DMS153 (cell line): ENCODE measurements around the gene SCN1B.
"Not testable (repeated sequence)": the region's sequence is repeated elsewhere in the genome, so short reads cannot be mapped to it uniquely, and the experiment has no call there.

ENCODE experiments used
- DNase-seq: peaks from one replicate; lab custom pipeline; 2025; lab: John Stamatoyannopoulos, UW

SCN1B gene

GRCh38 chr19:35017507-35017906, 12.8 kb upstream of the SCN1B start:
- no peak for DNase-seq

DNA sequence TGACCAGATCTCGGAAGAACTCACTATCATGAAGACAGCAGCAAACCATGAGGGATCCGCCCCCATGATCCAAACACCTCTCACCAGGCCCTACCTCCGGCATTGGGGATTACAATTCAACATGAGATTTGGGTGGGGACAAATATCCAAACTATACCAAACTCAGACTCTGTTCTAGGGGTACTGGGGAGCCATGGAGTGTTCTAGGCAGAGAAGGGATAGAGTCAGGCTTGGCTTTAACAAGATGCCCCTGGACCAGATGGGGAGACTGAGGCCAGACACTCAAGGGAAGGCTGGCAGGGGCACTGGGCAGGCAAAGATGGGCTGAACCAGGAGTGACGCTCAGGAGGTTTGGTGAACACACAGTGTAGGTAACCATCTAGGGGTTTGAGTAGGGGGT, 11.9 kb upstream of the SCN1B start:
- DNase-seq = no peak

DNA sequence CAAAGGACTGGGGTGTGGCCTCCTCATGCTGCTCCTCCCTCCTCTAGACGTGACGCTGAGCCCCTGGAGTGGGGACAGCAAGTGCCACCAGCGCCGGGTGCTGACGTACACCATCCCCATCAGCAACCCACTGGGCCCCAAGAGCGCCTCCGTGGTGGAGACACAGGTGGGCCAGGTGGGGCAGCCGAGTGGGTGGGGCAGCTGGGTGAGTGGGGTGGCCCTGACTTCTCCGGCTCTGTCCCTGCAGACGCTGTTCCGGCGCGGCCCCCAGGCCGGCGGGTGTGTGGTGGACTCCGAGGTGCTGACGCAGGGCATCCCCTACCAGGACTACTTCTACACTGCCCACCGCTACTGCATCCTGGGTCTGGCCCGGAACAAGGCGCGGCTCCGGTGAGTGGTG, 11.1 kb upstream of the SCN1B start:
- no peak for DNase-seq

- no peak for DNase-seq
These were observed 9.3 kb upstream of the SCN1B start for GRCh38 chr19:35021016-35021415.

DNA sequence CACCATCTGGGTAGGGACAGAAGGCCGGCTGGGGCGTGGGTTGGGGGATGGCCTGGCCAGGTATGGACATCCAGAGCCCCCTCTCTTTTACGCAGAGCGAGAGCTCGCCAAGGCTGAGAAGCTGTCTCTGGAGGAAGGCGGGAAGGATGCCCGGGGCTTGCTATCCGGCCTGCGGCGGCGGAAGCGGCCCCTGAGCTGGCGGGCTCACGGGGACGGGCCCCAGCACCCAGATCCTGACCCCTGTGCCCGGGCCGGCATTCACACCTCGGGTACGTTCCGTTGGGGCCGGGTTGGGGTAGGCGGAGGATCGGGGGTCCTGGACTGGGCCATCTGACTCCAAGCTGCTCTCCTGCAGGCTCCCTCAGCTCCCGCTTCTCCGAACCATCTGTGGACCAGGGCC, 8.7 kb upstream of the SCN1B start:
- DNase-seq = no peak

DNA sequence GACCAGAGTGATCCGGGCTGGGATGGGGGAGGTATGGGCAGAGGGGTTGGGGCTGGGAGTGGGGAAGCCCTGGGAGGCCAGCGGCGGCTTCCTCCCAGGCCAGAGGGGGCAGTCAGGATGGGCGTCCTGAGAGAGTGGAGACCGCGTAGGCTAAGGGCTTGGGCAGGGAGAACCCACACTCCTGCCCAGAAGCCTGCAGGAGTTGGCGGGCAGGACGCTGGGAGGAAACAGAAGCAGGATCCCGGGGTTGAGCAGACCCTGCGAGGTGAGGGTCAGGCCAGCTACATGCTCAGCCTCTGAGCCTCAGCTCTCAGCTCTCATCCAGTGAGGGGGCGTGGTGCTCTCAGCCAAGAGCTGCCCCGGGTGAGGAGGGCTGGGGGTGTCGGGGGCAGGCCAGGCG, 7.8 kb upstream of the SCN1B start:
- no peak for DNase-seq

DNA sequence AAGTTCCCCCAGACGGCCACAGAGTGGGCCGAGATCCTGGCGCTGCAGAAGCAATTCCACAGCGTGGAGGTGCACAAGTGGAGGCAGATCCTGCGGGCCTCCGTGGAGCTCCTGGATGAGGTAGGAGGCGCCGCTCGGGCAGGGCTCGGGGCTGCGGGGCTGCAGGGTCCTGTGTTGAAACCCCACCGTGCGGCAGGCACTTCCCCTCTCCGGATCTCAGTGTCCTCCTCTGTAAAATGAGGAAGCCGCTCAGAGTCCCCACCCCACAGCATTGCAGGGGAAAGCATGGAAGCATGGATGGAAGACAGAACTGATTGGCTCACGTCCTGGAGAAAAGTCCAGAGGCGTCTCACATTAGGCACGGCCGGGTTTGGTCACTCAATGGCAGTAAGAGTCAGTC, 6.8 kb upstream of the SCN1B start:
- DNase-seq = no peak

GRCh38 chr19:35024095-35024494, 6.2 kb upstream of the SCN1B start:
- no peak for DNase-seq

DNA sequence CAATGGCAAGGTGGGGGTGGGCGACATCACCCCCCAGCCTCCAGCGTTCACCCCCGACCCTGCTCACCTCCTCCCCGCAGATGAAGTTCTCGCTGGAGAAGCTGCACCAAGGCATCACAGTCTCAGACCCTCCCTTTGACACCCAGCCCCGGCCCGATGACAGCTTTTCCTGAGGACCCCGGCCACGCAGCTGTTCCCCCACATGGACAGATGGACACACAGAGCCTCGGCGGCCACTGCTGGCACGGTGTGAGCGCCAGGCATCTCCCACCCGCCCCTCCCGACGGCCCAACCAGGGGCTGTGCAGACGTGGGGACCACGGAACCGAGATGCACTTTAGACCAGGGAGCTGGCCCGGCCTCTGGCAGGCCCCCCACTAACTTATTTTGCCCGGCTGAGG, 4.3 kb upstream of the SCN1B start:
- DNase-seq = no peak

DNA sequence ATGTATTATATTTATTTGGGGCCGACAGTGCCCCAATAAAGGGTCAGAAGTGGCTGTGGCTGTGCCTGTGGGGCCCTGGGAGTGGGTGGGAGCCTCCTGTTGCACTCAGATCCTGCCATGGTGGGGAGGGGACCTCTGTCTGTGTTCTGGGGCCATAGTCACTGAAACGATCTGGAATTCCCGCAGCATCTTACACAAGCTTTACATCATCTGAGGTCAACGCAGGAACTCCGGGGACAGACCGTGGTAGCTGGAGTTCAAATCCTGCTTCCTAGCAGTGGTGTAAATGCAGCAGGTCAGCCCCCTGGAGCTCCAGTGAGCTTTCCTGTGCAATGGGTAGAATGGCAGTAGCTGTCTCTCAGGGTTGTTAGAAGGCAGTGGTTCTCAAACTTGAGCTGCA, 3.9 kb upstream of the SCN1B start:
- no peak for DNase-seq

GRCh38 chr19:35027009-35027408, 3.3 kb upstream of the SCN1B start:
- DNase-seq = no peak

GRCh38 chr19:35027851-35028599, 2.2 kb upstream of the SCN1B start:
- DNase-seq = no peak

DNA sequence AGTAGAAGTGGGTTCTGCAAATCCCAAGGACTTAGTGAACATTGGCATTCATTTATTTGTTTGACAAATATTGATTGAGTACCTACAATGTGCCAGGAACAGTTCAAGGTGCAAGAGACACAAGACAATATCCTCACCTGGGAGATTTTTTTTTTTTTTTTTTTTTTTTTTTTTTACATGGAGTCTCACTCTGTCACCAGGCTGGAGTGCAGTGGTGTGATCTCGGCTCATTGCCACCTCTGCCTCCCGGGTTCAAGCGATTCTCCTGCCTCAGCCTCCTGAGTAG, 1.7 kb upstream of the SCN1B start:
- DNase-seq = not testable (repeated sequence)

- DNase-seq = not testable (repeated sequence)
These were observed 964 bp upstream of the SCN1B start for GRCh38 chr19:35029275-35029736.

GRCh38 chr19:35029737-35030256, 473 bp upstream of the SCN1B start:
- DNase-seq = no peak

- DNase-seq = no peak
These were observed 1.0 kb downstream of the SCN1B start for GRCh38 chr19:35031072-35031881.

- DNase-seq = no peak
These were observed 2.1 kb downstream of the SCN1B start for GRCh38 chr19:35032356-35032865.

GRCh38 chr19:35033067-35034004, 3.1 kb downstream of the SCN1B start:
- no peak for DNase-seq

GRCh38 chr19:35034005-35034502, 3.8 kb downstream of the SCN1B start:
- no peak for DNase-seq

GRCh38 chr19:35034588-35035382, 4.5 kb downstream of the SCN1B start:
- no peak for DNase-seq
